GM13977 (cell line): ENCODE measurements around the gene HPSE2.

Source experiments
- DNase-seq: peaks from one replicate; pipeline ENCODE4 v3.0.0; 2012; ENCODE audit warnings: low spot score
- CTCF ChIP-seq: IDR thresholded peaks from 2 replicates; pipeline ENCODE4 v1.5.1; 2012; ENCODE audit warnings: mild to moderate bottlenecking, control low read depth; ENCODE audit not compliant: insufficient read depth; ENCODE audit errors: extremely low read depth, missing control alignments
- in situ Hi-C: fragments of 300-500 bp; cut with MboI; formaldehyde crosslinking; loops from one replicate; pipeline ENCODE4 v1.12.0; 2022; ENCODE audit warnings: low sequenced_read_pairs, low pct_unique_long_range_greater_than_20kb, mixed read lengths, inconsistent platforms; ENCODE audit not compliant: unreplicated experiment

The HPSE2 gene

GRCh38 chr10:98632456-98633150 is 603.0 kb downstream of the HPSE2 start:
- in situ Hi-C loops, result no loop called here
- TF ChIP-seq CTCF, result no peak
- DNase-seq, result no peak

- no peak for TF ChIP-seq CTCF
- DNase-seq, result no peak
- in situ Hi-C loops, result no loop called here
Observed at GRCh38 chr10:98628206-98628605, 607.4 kb downstream of the HPSE2 start.

- no peak for TF ChIP-seq CTCF
- in situ Hi-C loops, result no loop called here
- no peak for DNase-seq
Observed at GRCh38 chr10:98627711-98628110, 607.9 kb downstream of the HPSE2 start.

- in situ Hi-C loops, result no loop called here
- DNase-seq, result no peak
- no peak for TF ChIP-seq CTCF
Observed at GRCh38 chr10:98624963-98625362, 610.7 kb downstream of the HPSE2 start.

GRCh38 chr10:98623176-98623575 is 612.5 kb downstream of the HPSE2 start:
- DNase-seq, result no peak
- in situ Hi-C loops, result no loop called here
- no peak for TF ChIP-seq CTCF

- in situ Hi-C loops, result no loop called here
- no peak for DNase-seq
- no peak for TF ChIP-seq CTCF
Observed at GRCh38 chr10:98621630-98622029, 614.0 kb downstream of the HPSE2 start.

GRCh38 chr10:98620503-98620902 is 615.1 kb downstream of the HPSE2 start:
- in situ Hi-C loops, result no loop called here
- DNase-seq, result no peak
- TF ChIP-seq CTCF, result no peak
